SK-N-SH treated with all-trans-retinoic acid at 6 μM for 48 hours (cell line): Measurements from ENCODE around the gene NPLOC4.

Source experiments
- OSR1 ChIP-seq: fragments of 250-450 bp; sonication (Bioruptor Pico); IDR thresholded peaks from 2 replicates; pipeline ENCODE4 v1.8.0; 2022; ENCODE audit warnings: moderate library complexity, mild to moderate bottlenecking, inconsistent platforms
- PATZ1 ChIP-seq: fragments of 250-450 bp; sonication (Bioruptor Pico); IDR thresholded peaks from 2 replicates; pipeline ENCODE4 v1.8.0; 2020; ENCODE audit warnings: mild to moderate bottlenecking, moderate library complexity, borderline replicate concordance
- RARB ChIP-seq: fragments of 250-450 bp; sonication (Bioruptor Pico); IDR thresholded peaks from 2 replicates; pipeline ENCODE4 v1.8.0; 2021; ENCODE audit warnings: mild to moderate bottlenecking, moderate library complexity
- ZFP3 ChIP-seq: fragments of 250-450 bp; sonication (Bioruptor Pico); IDR thresholded peaks from 2 replicates; pipeline ENCODE4 v1.5.0; 2020; ENCODE audit warnings: mild to moderate bottlenecking, moderate library complexity
- ZFP30 ChIP-seq: fragments of 450-650 bp; formaldehyde crosslinking; IDR thresholded peaks from 2 replicates; pipeline ENCODE4 v1.5.0; 2022; ENCODE audit warnings: mild to moderate bottlenecking, moderate library complexity

- no peak for TF ChIP-seq ZFP3
- no peak for TF ChIP-seq ZFP30
- TF ChIP-seq OSR1 (CRISPR knock-in tag), result no peak
- TF ChIP-seq RARB, result no peak
- no peak for TF ChIP-seq PATZ1
Observed at GRCh38 chr17:81569986-81570514, 66.9 kb downstream of the NPLOC4 start.
